OCI-LY3 (cell line): Measurements from ENCODE around the gene AP4S1.
"Not testable (repeated sequence)": the region's sequence is repeated elsewhere in the genome, so short reads cannot be mapped to it uniquely, and the experiment has no call there.

Experiments
- H2AFZ ChIP-seq: fragments of 200-600, 300-600 bp; shearing (Covaris generic); 2 replicates; pipeline ENCODE4 v1.6.0; 2014; ENCODE audit warnings: antibody characterized with exemption, low read depth, low read length
- H3K27ac ChIP-seq: fragments of 200-600, 300-600 bp; sonication (generic); 2 replicates; pipeline ENCODE4 v1.5.1; 2014; ENCODE audit warnings: mild to moderate bottlenecking, low read length, moderate library complexity, mixed read lengths
- H3K27me3 ChIP-seq: fragments of 200-600, 300-600 bp; sonication (generic); 2 replicates; pipeline ENCODE4 v1.6.1; 2014; ENCODE audit warnings: low read depth, low read length, mixed read lengths
- H3K36me3 ChIP-seq: fragments of 200-600, 300-600 bp; sonication (generic); replicated peaks from 2 replicates; pipeline ENCODE3; 2014; ENCODE audit warnings: low read depth, low read length, mixed read lengths
- H3K4me1 ChIP-seq: fragments of 300-600, 200-600 bp; sonication (generic); 2 replicates; pipeline ENCODE4 v1.6.1; 2014; ENCODE audit warnings: low read length, mixed read lengths
- H3K4me2 ChIP-seq: fragments of 200-600, 300-600 bp; sonication (generic); 2 replicates; pipeline ENCODE4 v1.6.1; 2014; ENCODE audit warnings: low read length, mixed read lengths
- H3K4me3 ChIP-seq: fragments of 300-600, 200-600 bp; sonication (generic); 2 replicates; pipeline ENCODE4 v1.5.1; 2014; ENCODE audit warnings: antibody characterized with exemption, mild to moderate bottlenecking, low read length, moderate library complexity
- H3K79me2 ChIP-seq: fragments of 300-600, 200-600 bp; shearing (Covaris generic); 2 replicates; pipeline ENCODE4 v1.6.1; 2014; ENCODE audit warnings: mild to moderate bottlenecking, low read length, mixed read lengths
- H3K9ac ChIP-seq: fragments of 300-600, 200-600 bp; shearing (Covaris generic); 2 replicates; pipeline ENCODE4 v1.6.0; 2014; ENCODE audit warnings: mild to moderate bottlenecking, low read length, moderate library complexity
- H3K9me3 ChIP-seq: fragments of 200-600, 300-600 bp; shearing (Covaris generic); 2 replicates; pipeline ENCODE4 v1.6.1; 2014; ENCODE audit warnings: low read length, mixed read lengths; ENCODE audit not compliant: insufficient read depth
- H4K20me1 ChIP-seq: fragments of 200-600, 300-600 bp; sonication (generic); 2 replicates; pipeline ENCODE4 v1.6.1; 2016; ENCODE audit warnings: low read length, mixed read lengths; ENCODE audit not compliant: insufficient read depth
- CTCF ChIP-seq: fragments of 200-600, 300-600 bp; sonication (generic); IDR thresholded peaks from 2 replicates; pipeline ENCODE4 v1.5.1; 2014; ENCODE audit warnings: antibody characterized with exemption, low read length, low read depth
- EZH2phosphoT487 ChIP-seq: fragments of 200-600 bp; shearing (Covaris generic); IDR thresholded peaks from 2 replicates; pipeline ENCODE4 v1.6.1; 2018; ENCODE audit warnings: antibody characterized with exemption, mixed run types, low read depth

Gene AP4S1

GRCh38 chr14:31092160-31092708 lies 66.8 kb downstream of the AP4S1 start:
- H4K20me1 ChIP-seq, result no peaks in the 10 kb centered on the region; the same call in 1 of the 2 replicates
- no peak overlapping the region for H3K27ac ChIP-seq
- H3K79me2 ChIP-seq, result no peaks in the 10 kb centered on the region
- TF ChIP-seq EZH2phosphoT487, result no peak
- no peak for TF ChIP-seq CTCF
- no peak overlapping the region for H3K9ac ChIP-seq
- H3K4me3 ChIP-seq, result no peak overlapping the region
- H3K4me1 ChIP-seq, result no peaks in the 10 kb centered on the region
- H3K27me3 ChIP-seq, result no peaks in the 10 kb centered on the region
- H3K36me3 ChIP-seq, result no peaks in the 10 kb centered on the region
- no peak overlapping the region for H2AFZ ChIP-seq
- no peak overlapping the region for H3K4me2 ChIP-seq
- no peaks in the 10 kb centered on the region for H3K9me3 ChIP-seq

- H3K36me3 ChIP-seq, H3K9me3 ChIP-seq, H3K4me3 ChIP-seq, H3K27ac ChIP-seq, H3K4me1 ChIP-seq, H3K27me3 ChIP-seq, H4K20me1 ChIP-seq, H3K9ac ChIP-seq, H2AFZ ChIP-seq, H3K4me2 ChIP-seq, H3K79me2 ChIP-seq: not testable (repeated sequence)
Observed at GRCh38 chr14:31093884-31094839, 68.7 kb downstream of the AP4S1 start.

GRCh38 chr14:31095817-31096216 lies 70.4 kb downstream of the AP4S1 start:
- not testable (repeated sequence) for H3K4me2 ChIP-seq, H4K20me1 ChIP-seq, H3K27me3 ChIP-seq, H3K79me2 ChIP-seq, H3K9ac ChIP-seq, H3K4me3 ChIP-seq, H3K4me1 ChIP-seq, H3K9me3 ChIP-seq, H2AFZ ChIP-seq, H3K27ac ChIP-seq
- peaks cover 20% of the 10 kb centered on the region for H3K36me3 ChIP-seq

GRCh38 chr14:31096255-31096654 lies 70.8 kb downstream of the AP4S1 start:
- no peak overlapping the region for H3K9ac ChIP-seq
- H4K20me1 ChIP-seq, result no peaks in the 10 kb centered on the region
- H3K4me3 ChIP-seq, result no peak overlapping the region
- H3K79me2 ChIP-seq, result no peaks in the 10 kb centered on the region
- no peak overlapping the region for H2AFZ ChIP-seq
- H3K4me2 ChIP-seq, result no peak overlapping the region
- no peaks in the 10 kb centered on the region for H3K9me3 ChIP-seq
- no peaks in the 10 kb centered on the region for H3K27me3 ChIP-seq
- TF ChIP-seq CTCF (no peak), EZH2phosphoT487 (no peak)
- no peaks in the 10 kb centered on the region for H3K4me1 ChIP-seq
- H3K27ac ChIP-seq, result no peak overlapping the region
- H3K36me3 ChIP-seq, result peaks cover 25% of the 10 kb centered on the region

GRCh38 chr14:31097081-31097480 lies 71.6 kb downstream of the AP4S1 start:
- H3K9me3 ChIP-seq, result no peaks in the 10 kb centered on the region
- no peak for TF ChIP-seq CTCF
- TF ChIP-seq EZH2phosphoT487, result no peak
- H3K27ac ChIP-seq, result no peak overlapping the region
- no peak overlapping the region for H3K4me2 ChIP-seq
- H3K79me2 ChIP-seq, result no peaks in the 10 kb centered on the region
- H3K27me3 ChIP-seq, result no peaks in the 10 kb centered on the region
- no peak overlapping the region for H3K9ac ChIP-seq
- H2AFZ ChIP-seq, result no peak overlapping the region
- H4K20me1 ChIP-seq, result no peaks in the 10 kb centered on the region
- H3K36me3 ChIP-seq, result peaks cover 31% of the 10 kb centered on the region
- H3K4me3 ChIP-seq, result no peak overlapping the region
- no peaks in the 10 kb centered on the region for H3K4me1 ChIP-seq
